Hematopoietic multipotent progenitor cell treated with erythropoietin and hydrocortisone succinate and interleukin-3 and kit ligand, for 15 days (in vitro differentiated cells): ENCODE measurements around the gene CALHM3.

ENCODE experiments used
- DNase-seq: peaks from one replicate; pipeline ENCODE4 v3.0.0-alpha.2; 2015; ENCODE audit warnings: low spot score

Gene CALHM3

GRCh38 chr10:103474077-103474476, 5.0 kb downstream of the CALHM3 start:
- no peak for DNase-seq

GRCh38 chr10:103473261-103473671, 5.8 kb downstream of the CALHM3 start:
- no peak for DNase-seq

- no peak for DNase-seq
Observed at GRCh38 chr10:103472005-103472404, 7.0 kb downstream of the CALHM3 start.

- no peak for DNase-seq
Observed at GRCh38 chr10:103470761-103471653, 8.0 kb downstream of the CALHM3 start.

- no peak for DNase-seq
Observed at GRCh38 chr10:103469201-103469600, 9.8 kb downstream of the CALHM3 start.

- DNase-seq: no peak
Observed at GRCh38 chr10:103467406-103467805, 11.6 kb downstream of the CALHM3 start.

GRCh38 chr10:103466734-103467133, 12.3 kb downstream of the CALHM3 start:
- no peak for DNase-seq

GRCh38 chr10:103465411-103466179, 13.4 kb downstream of the CALHM3 start:
- DNase-seq: no peak

GRCh38 chr10:103463499-103463898, 15.5 kb downstream of the CALHM3 start:
- no peak for DNase-seq

GRCh38 chr10:103459615-103460014, 19.4 kb downstream of the CALHM3 start:
- DNase-seq: no peak

GRCh38 chr10:103458720-103459119, 20.3 kb downstream of the CALHM3 start, which contains the start of gene CALHM1:
TSS of gene CALHM1 (minus strand) at chr10:103458900. CDS start at chr10:103458751, 149 bp downstream.
- DNase-seq: no peak

GRCh38 chr10:103457896-103458583, 21.0 kb downstream of the CALHM3 start:
- DNase-seq: no peak

GRCh38 chr10:103457176-103457712, 21.8 kb downstream of the CALHM3 start:
- DNase-seq: no peak

GRCh38 chr10:103456074-103456660, 22.9 kb downstream of the CALHM3 start:
- no peak for DNase-seq

GRCh38 chr10:103455235-103455634, 23.8 kb downstream of the CALHM3 start:
- DNase-seq: no peak

GRCh38 chr10:103454026-103454425, 25.0 kb downstream of the CALHM3 start:
- no peak for DNase-seq

- no peak for DNase-seq
Observed at GRCh38 chr10:103452506-103453230, 26.4 kb downstream of the CALHM3 start.

GRCh38 chr10:103451831-103452505, 27.1 kb downstream of the CALHM3 start, which contains the start of gene CALHM2:
TSS of gene CALHM2 (minus strand) at chr10:103452370. CDS start at chr10:103449941, 2,429 bp downstream.
- no peak for DNase-seq

GRCh38 chr10:103451091-103451813, 27.8 kb downstream of the CALHM3 start:
- DNase-seq: no peak
